Measurements from ENCODE around the gene BCLAF1. TPM values are rescaled to one million over a fixed set of nuclear protein-coding genes. Genes with fewer than 3 reads are reported as not detected.

Gene BCLAF1
- total and polyA plus RNA-seq, 11 donors, result 11.7 to 109 (median 75.5) TPM

DNA sequence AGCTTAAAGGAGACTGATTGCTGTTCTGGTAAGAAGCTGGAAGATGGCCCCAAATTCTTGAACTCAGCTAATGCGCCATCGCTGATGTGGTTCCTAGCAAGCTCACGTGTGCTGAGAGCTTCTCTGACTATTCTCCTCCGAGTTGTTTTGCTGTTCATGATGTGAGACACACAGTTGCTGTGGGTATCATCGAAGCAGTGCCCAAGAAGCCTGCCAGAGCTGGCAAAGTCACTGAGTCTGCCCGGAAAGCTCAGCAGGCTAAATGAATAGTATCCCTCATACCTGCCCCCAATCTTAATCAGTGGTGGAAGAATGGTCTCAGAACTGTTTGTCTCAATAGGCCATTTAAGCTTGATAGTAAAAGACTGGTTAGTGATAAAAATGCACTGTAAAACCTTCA lies 28.3 kb upstream of the BCLAF1 start:
- H3K36me3 ChIP-seq, result no peaks in the 10 kb centered on the region
- DNase-seq (no peak), ATAC-seq (no peak)
- H3K27ac ChIP-seq, result no peak overlapping the region
- no peak overlapping the region for H3K4me3 ChIP-seq
- no peaks in the 10 kb centered on the region for H3K27me3 ChIP-seq
- no peaks in the 10 kb centered on the region for H3K9me3 ChIP-seq
- H3K4me1 ChIP-seq, result no peaks in the 10 kb centered on the region
- WGBS, 4 donors, result 71 to 79% (median 73%) methylated on average over 6 of the region's 6 CpGs
- intact Hi-C loops (cut with DNase I), result loop anchor here (1.0 to 10.0 kb wide), 12 partner anchors 73 to 871 kb away; no protein-coding TSS in a partner anchor
- TF ChIP-seq, protein P1, sequence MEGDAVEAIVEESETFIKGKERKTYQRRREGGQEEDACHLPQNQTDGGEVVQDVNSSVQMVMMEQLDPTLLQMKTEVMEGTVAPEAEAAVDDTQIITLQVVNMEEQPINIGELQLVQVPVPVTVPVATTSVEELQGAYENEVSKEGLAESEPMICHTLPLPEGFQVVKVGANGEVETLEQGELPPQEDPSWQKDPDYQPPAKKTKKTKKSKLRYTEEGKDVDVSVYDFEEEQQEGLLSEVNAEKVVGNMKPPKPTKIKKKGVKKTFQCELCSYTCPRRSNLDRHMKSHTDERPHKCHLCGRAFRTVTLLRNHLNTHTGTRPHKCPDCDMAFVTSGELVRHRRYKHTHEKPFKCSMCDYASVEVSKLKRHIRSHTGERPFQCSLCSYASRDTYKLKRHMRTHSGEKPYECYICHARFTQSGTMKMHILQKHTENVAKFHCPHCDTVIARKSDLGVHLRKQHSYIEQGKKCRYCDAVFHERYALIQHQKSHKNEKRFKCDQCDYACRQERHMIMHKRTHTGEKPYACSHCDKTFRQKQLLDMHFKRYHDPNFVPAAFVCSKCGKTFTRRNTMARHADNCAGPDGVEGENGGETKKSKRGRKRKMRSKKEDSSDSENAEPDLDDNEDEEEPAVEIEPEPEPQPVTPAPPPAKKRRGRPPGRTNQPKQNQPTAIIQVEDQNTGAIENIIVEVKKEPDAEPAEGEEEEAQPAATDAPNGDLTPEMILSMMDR (IDR thresholded peaks at IDR 0.05), result no peak

DNA sequence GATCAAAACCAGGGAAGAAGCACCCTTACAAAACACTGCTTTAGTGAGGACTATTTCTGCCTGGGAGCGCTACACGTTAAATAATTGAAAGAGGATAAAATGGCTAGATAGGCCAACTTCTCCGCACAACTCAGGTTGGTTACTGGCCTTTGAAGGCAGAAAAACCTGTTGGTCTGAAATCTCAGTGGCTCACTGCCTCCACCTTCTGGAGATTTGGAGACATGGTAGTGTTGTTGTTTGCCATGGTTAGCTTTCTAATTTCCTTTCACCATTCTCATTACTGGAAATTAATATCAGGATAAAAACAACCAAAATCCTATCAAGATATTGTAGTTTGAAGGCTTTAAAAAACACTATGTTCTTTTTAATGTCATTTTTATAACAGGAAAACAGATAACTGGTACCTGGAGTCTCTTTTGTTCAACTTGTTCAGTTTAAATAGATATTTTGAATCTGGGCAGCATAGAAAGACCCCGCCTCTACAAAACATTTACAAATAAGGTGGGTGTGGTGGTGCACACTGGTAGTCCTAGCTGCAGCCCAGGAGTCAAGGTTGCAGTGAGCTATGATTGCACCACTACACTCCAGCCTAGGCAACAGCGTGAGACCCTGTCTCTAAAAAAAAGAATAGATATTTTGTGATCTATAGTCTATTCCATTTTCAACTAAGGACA lies 27.5 kb upstream of the BCLAF1 start:
- ATAC-seq (peak in 3 of 4 donors; percentile 36 to 81 (median 58)), DNase-seq (peak in 3 of 5 donors; percentile 35 to 51 (median 37))
- WGBS, 4 donors, result 40 to 48% (median 42%) methylated on average over 5 of the region's 5 CpGs
- intact Hi-C loops (cut with DNase I), result loop anchor here (1.0 to 10.0 kb wide), 12 partner anchors 72 to 870 kb away; no protein-coding TSS in a partner anchor
- Histone ChIP-seq H3K27me3 (no peaks in the 10 kb centered on the region), H3K4me3 (no peak overlapping the region), H3K27ac (no peak overlapping the region), H3K9me3 (no peaks in the 10 kb centered on the region), H3K36me3 (no peaks in the 10 kb centered on the region), H3K4me1 (no peaks in the 10 kb centered on the region)
- TF ChIP-seq, protein P1 (IDR thresholded peaks at IDR 0.05), result peak; percentile 69 to 88 (median 81)
- no peak for TF ChIP-seq POLR2A (IDR thresholded peaks at IDR 0.05)

DNA sequence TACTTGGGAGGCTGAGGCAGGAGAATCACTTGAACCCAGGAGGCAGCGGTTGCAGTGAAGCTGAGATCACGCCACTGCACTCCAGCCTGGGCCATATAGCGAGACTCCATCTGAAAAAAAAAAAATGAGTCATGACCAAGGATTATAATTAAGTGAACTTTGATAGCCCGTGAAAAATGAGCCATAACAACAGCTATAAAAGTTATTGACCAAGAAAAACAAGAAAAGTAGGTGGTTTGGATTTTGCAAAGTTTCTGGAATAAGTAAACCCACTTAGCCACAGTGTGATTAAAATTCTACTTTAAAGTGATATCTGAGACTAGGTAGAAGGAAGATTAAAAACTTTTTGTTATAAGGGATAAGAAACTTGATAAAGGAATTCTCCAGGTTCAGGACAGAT lies 25.9 kb upstream of the BCLAF1 start:
- WGBS, 4 donors, result 89 to 96% (median 94%) methylated on average over 4 of the region's 4 CpGs
- Histone ChIP-seq H3K27ac (no peak overlapping the region), H3K36me3 (no peaks in the 10 kb centered on the region), H3K9me3 (no peaks in the 10 kb centered on the region), H3K4me3 (no peak overlapping the region), H3K27me3 (no peaks in the 10 kb centered on the region), H3K4me1 (no peaks in the 10 kb centered on the region)
- intact Hi-C loops (cut with DNase I), result loop anchor here in 9 of 10 donors (5.0 to 10.0 kb wide), 9 partner anchors 71 to 868 kb away; no protein-coding TSS in a partner anchor
- ATAC-seq, result no peak
- DNase-seq, result no peak
- TF ChIP-seq, protein P1 (IDR thresholded peaks at IDR 0.05), result no peak
- TF ChIP-seq POLR2A (IDR thresholded peaks at IDR 0.05), result no peak

DNA sequence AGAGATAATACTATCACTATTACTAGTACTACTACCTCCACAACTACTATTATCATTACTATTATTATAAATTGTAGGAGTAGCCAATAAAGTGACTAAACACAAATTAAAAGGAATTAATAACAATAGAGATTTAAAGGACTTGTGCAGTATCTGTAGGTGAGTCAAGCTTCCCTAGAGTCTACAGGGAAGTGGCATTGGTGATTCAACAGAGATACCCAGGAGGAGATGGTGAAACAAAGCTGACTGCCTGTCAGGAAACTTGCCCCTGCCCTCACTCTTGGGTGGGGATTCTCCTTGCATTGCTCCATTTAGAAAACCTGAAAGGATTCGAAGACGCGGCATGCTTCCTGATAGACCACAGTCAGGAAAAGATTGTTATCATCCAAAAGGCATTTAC lies 23.3 kb upstream of the BCLAF1 start:
- TF ChIP-seq, protein P1 (IDR thresholded peaks at IDR 0.05), result no peak
- TF ChIP-seq POLR2A (IDR thresholded peaks at IDR 0.05), result no peak
- Histone ChIP-seq H3K9me3 (no peaks in the 10 kb centered on the region), H3K36me3 (no peaks in the 10 kb centered on the region), H3K27me3 (no peaks in the 10 kb centered on the region), H3K27ac (no peak overlapping the region), H3K4me1 (no peaks in the 10 kb centered on the region), H3K4me3 (no peak overlapping the region)
- intact Hi-C loops (cut with DNase I), result loop anchor here in 5 of 10 donors (10.0 kb wide), 4 partner anchors 68 to 808 kb away; no protein-coding TSS in a partner anchor
- ATAC-seq (no peak), DNase-seq (no peak)
- WGBS, 4 donors, result 81 to 90% (median 83%) methylated on average over 3 of the region's 3 CpGs

Data from heart left ventricle (tissue), 16 donors.